Kidney epithelial cell (primary cell): Measurements from ENCODE around the gene EPG5. TPM values are rescaled to one million over a fixed set of nuclear protein-coding genes. Genes with fewer than 3 reads are reported as not detected.
"Not testable (repeated sequence)": the region's sequence is repeated elsewhere in the genome, so short reads cannot be mapped to it uniquely, and the experiment has no call there.

Experiments used
- DNase-seq: peaks from one replicate; pipeline ENCODE4 v3.0.0-alpha.2; 2010; ENCODE audit warnings: low read depth
- H3K27me3 ChIP-seq: 2 replicates; pipeline ENCODE4 v1.6.0; 2011; ENCODE audit warnings: low read length; ENCODE audit not compliant: control insufficient read depth, insufficient read depth
- H3K36me3 ChIP-seq: 2 replicates; pipeline ENCODE4 v1.5.1; 2011; ENCODE audit warnings: low read length; ENCODE audit not compliant: control insufficient read depth, insufficient read depth
- H3K4me3 ChIP-seq: 2 replicates; pipeline ENCODE4 v1.5.1; 2011; ENCODE audit warnings: low read depth, mild to moderate bottlenecking, control low read depth, low read length
- CTCF ChIP-seq: IDR thresholded peaks from 2 replicates; pipeline ENCODE4 v1.5.1; 2011; ENCODE audit warnings: mild to moderate bottlenecking, moderate library complexity, low read length, control low read depth, inconsistent platforms; ENCODE audit not compliant: insufficient read depth, poor library complexity, severe bottlenecking
- total RNA-seq: library from RNA; depleted of rRNA; stranded (reverse); fragments of >200 nt; gene quantifications from 2 replicates; pipeline ENCODE4 v1.2.3, GENCODE V29; 2015

EPG5 gene
- total RNA-seq, 1 donor from 2014 or later, result 38.2 TPM

- Histone ChIP-seq H3K4me3 (no peak overlapping the region), H3K27me3 (no peaks in the 10 kb centered on the region), H3K36me3 (peaks cover 2% of the 10 kb centered on the region)
- DNase-seq, result no peak
- no peak for TF ChIP-seq CTCF
These were observed 113.0 kb downstream of the EPG5 start for GRCh38 chr18:45854036-45854586.

- peaks cover 2% of the 10 kb centered on the region for H3K36me3 ChIP-seq
- no peak for TF ChIP-seq CTCF
- no peak overlapping the region for H3K4me3 ChIP-seq
- H3K27me3 ChIP-seq, result no peaks in the 10 kb centered on the region
- no peak for DNase-seq
These were observed 114.5 kb downstream of the EPG5 start for GRCh38 chr18:45852631-45853030.

GRCh38 chr18:45851161-45851925, 115.8 kb downstream of the EPG5 start:
- Histone ChIP-seq H3K4me3 (no peak overlapping the region), H3K36me3 (peaks cover 2% of the 10 kb centered on the region), H3K27me3 (no peaks in the 10 kb centered on the region)
- TF ChIP-seq CTCF, result no peak
- no peak for DNase-seq

GRCh38 chr18:45850021-45850420, 117.1 kb downstream of the EPG5 start:
- Histone ChIP-seq H3K27me3 (no peaks in the 10 kb centered on the region), H3K36me3 (peaks cover 2% of the 10 kb centered on the region), H3K4me3 (no peak overlapping the region)
- TF ChIP-seq CTCF, result peak; percentile 60
- DNase-seq, result no peak

GRCh38 chr18:45849529-45849928, 117.6 kb downstream of the EPG5 start:
- DNase-seq, result no peak
- no peak for TF ChIP-seq CTCF
- no peak overlapping the region for H3K4me3 ChIP-seq
- peaks cover 2% of the 10 kb centered on the region for H3K36me3 ChIP-seq
- no peaks in the 10 kb centered on the region for H3K27me3 ChIP-seq

- not testable (repeated sequence) for H3K27me3 ChIP-seq, DNase-seq, H3K4me3 ChIP-seq, H3K36me3 ChIP-seq
These were observed 118.5 kb downstream of the EPG5 start for GRCh38 chr18:45848643-45849042.
